AG04449 (cell line): ENCODE data around the gene ETV6.
A peak's percentile ranks its signal among the peaks of the same experiment; 100 is the strongest.

Source experiments
- CTCF ChIA-PET: fragments of 350-600 bp; formaldehyde crosslinking; extraction: SDS; loops from one replicate; lab custom pipeline; 2021; ENCODE audit warnings: antibody characterized with exemption; lab: Yijun Ruan, JAX
- POLR2A ChIA-PET: fragments of 400-600, 350-600 bp; formaldehyde crosslinking; extraction: SDS; loops from one replicate; lab custom pipeline; 2020; ENCODE audit warnings: antibody characterized with exemption, inconsistent platforms; lab: Yijun Ruan, JAX
- DNase-seq: peaks from one replicate; pipeline ENCODE4 v3.0.0-alpha.2; 2010; ENCODE audit warnings: low read depth, low spot score
- H3K4me3 ChIP-seq: 2 replicates; pipeline ENCODE4 v1.5.1; 2011; ENCODE audit warnings: low read depth, mild to moderate bottlenecking, control low read depth, low read length
- CTCF ChIP-seq: IDR thresholded peaks from one replicate; pipeline ENCODE4 v1.5.1; 2011; ENCODE audit warnings: mild to moderate bottlenecking, moderate library complexity, low read length, control low read depth, inconsistent platforms; ENCODE audit not compliant: insufficient read depth; ENCODE audit errors: missing control alignments

The ETV6 gene

GRCh38 chr12:11687528-11687927 lies 38.1 kb downstream of the ETV6 start:
- no peak for TF ChIP-seq CTCF
- no peak overlapping the region for H3K4me3 ChIP-seq
- CTCF ChIA-PET = no interaction called here
- no peak for DNase-seq
- POLR2A ChIA-PET = no interaction called here

GRCh38 chr12:11688379-11688778 lies 38.9 kb downstream of the ETV6 start:
- POLR2A ChIA-PET = no interaction called here
- no peak for TF ChIP-seq CTCF
- no peak for DNase-seq
- CTCF ChIA-PET = no interaction called here
- H3K4me3 ChIP-seq = no peak overlapping the region

- no peak for TF ChIP-seq CTCF
- CTCF ChIA-PET = no interaction called here
- peak; percentile 14 for DNase-seq
- H3K4me3 ChIP-seq = no peak overlapping the region
- POLR2A ChIA-PET = no interaction called here
Measured at GRCh38 chr12:11688831-11689230, 39.4 kb downstream of the ETV6 start.

- ChIA-PET POLR2A (no interaction called here), CTCF (no interaction called here)
- H3K4me3 ChIP-seq = no peak overlapping the region
- TF ChIP-seq CTCF = no peak
- no peak for DNase-seq
Measured at GRCh38 chr12:11689591-11690186, 40.2 kb downstream of the ETV6 start.

- ChIA-PET POLR2A (no interaction called here), CTCF (no interaction called here)
- DNase-seq = no peak
- no peak overlapping the region for H3K4me3 ChIP-seq
- TF ChIP-seq CTCF = no peak
Measured at GRCh38 chr12:11693067-11693466, 43.6 kb downstream of the ETV6 start.

- H3K4me3 ChIP-seq = no peak overlapping the region
- ChIA-PET POLR2A (no interaction called here), CTCF (no interaction called here)
- no peak for TF ChIP-seq CTCF
- no peak for DNase-seq
Measured at GRCh38 chr12:11693601-11694000, 44.1 kb downstream of the ETV6 start.
